Subcutaneous abdominal adipose tissue (tissue), 5 donors: ENCODE measurements around the gene TRMT61A.

Experiments
- H3K27ac ChIP-seq: one replicate; pipeline ENCODE4 v1.7.0; 2013; ENCODE audit warnings: low read depth, mild to moderate bottlenecking, inconsistent platforms, low read length, moderate library complexity
- H3K27me3 ChIP-seq, 5 donors: one replicate each; pipeline ENCODE4 v1.7.0; 2013; ENCODE audit warnings: low read length in 5 of 5, inconsistent platforms in 1 of 5; ENCODE audit not compliant: control insufficient read depth in 5 of 5, insufficient read depth in 4 of 5
- H3K36me3 ChIP-seq, 5 donors: one replicate each; pipeline ENCODE4 v1.7.0; 2013; ENCODE audit warnings: low read length in 5 of 5; ENCODE audit not compliant: control insufficient read depth in 5 of 5, insufficient read depth in 5 of 5
- H3K4me1 ChIP-seq, 5 donors: one replicate each; pipeline ENCODE4 v1.7.0; 2013; ENCODE audit warnings: low read length in 5 of 5, mild to moderate bottlenecking in 3 of 5, moderate library complexity in 1 of 5; ENCODE audit not compliant: control insufficient read depth in 5 of 5, insufficient read depth in 5 of 5
- H3K4me3 ChIP-seq, 5 donors: one replicate each; pipeline ENCODE4 v1.7.0; 2013; ENCODE audit warnings: low read length in 5 of 5, low read depth in 1 of 5
- H3K9ac ChIP-seq, 5 donors: one replicate each; pipeline ENCODE4 v1.7.0; 2013; ENCODE audit warnings: low read length in 5 of 5, mild to moderate bottlenecking in 4 of 5, moderate library complexity in 3 of 5
- H3K9me3 ChIP-seq, 5 donors: one replicate each; pipeline ENCODE4 v1.7.0; 2013; ENCODE audit warnings: low read length in 5 of 5; ENCODE audit not compliant: control insufficient read depth in 5 of 5
- donor health status: healthy.
- donor health status: healthy.
- donor health status: healthy.
- donor health status: healthy.
- donor health status: healthy.

TRMT61A gene

GRCh38 chr14:103547455-103547940, 18.5 kb downstream of the TRMT61A start:
- Histone ChIP-seq H3K9ac (no peak overlapping the region), H3K4me3 (no peak overlapping the region), H3K27ac (no peak overlapping the region), H3K36me3 (peaks cover 0 to 2% (median 0%) of the 10 kb centered on the region in 5 donors), H3K27me3 (no peaks in the 10 kb centered on the region), H3K9me3 (no peaks in the 10 kb centered on the region), H3K4me1 (peaks cover 7 to 63% (median 59%) of the 10 kb centered on the region in 5 donors)

- Histone ChIP-seq H3K4me3 (no peak overlapping the region), H3K4me1 (peaks cover 10 to 63% (median 59%) of the 10 kb centered on the region in 5 donors), H3K36me3 (peaks cover 0 to 2% (median 0%) of the 10 kb centered on the region in 5 donors), H3K27ac (no peak overlapping the region), H3K27me3 (no peaks in the 10 kb centered on the region), H3K9ac (no peak overlapping the region), H3K9me3 (no peaks in the 10 kb centered on the region)
These were observed 19.0 kb downstream of the TRMT61A start for GRCh38 chr14:103547941-103548462.

GRCh38 chr14:103548463-103549351, 19.7 kb downstream of the TRMT61A start:
- H3K4me3 ChIP-seq, result no peak overlapping the region
- no peak overlapping the region for H3K27ac ChIP-seq

GRCh38 chr14:103549361-103550311, 20.6 kb downstream of the TRMT61A start:
- Histone ChIP-seq H3K4me3 (no peak overlapping the region), H3K4me1 (peaks cover 10 to 48% (median 44%) of the 10 kb centered on the region in 5 donors), H3K9ac (peak overlapping the region in 2 of 5 donors; percentile 8 to 41), H3K27me3 (no peaks in the 10 kb centered on the region), H3K9me3 (no peaks in the 10 kb centered on the region), H3K27ac (peak overlapping the region; percentile 38), H3K36me3 (peaks cover 0 to 2% (median 0%) of the 10 kb centered on the region in 5 donors)

More at GRCh38 chr14:103548463-103549351, 19.7 kb downstream of the TRMT61A start:
- Histone ChIP-seq H3K9me3 (no peaks in the 10 kb centered on the region), H3K36me3 (peaks cover 0 to 2% (median 0%) of the 10 kb centered on the region in 5 donors), H3K9ac (no peak overlapping the region), H3K4me1 (peaks cover 10 to 57% (median 53%) of the 10 kb centered on the region in 5 donors), H3K27me3 (no peaks in the 10 kb centered on the region)

- H3K27me3 ChIP-seq, result no peaks in the 10 kb centered on the region
- peaks cover 0 to 2% (median 0%) of the 10 kb centered on the region in 5 donors for H3K36me3 ChIP-seq
- H3K4me3 ChIP-seq, result peak overlapping the region in 3 of 5 donors; percentile 10 to 38 (median 37)
- H3K27ac ChIP-seq, result peak overlapping the region; percentile 82
- H3K9ac ChIP-seq, result peak overlapping the region in 2 of 5 donors; percentile 47 to 59
- H3K4me1 ChIP-seq, result peaks cover 10 to 43% (median 42%) of the 10 kb centered on the region in 5 donors
- no peaks in the 10 kb centered on the region for H3K9me3 ChIP-seq
These were observed 21.7 kb downstream of the TRMT61A start for GRCh38 chr14:103550451-103551337.

- H3K27ac ChIP-seq, result peak overlapping the region; percentile 82
- no peaks in the 10 kb centered on the region for H3K9me3 ChIP-seq
- peaks cover 10 to 43% (median 41%) of the 10 kb centered on the region in 5 donors for H3K4me1 ChIP-seq
- no peaks in the 10 kb centered on the region for H3K27me3 ChIP-seq
- peak overlapping the region in 4 of 5 donors; percentile 10 to 38 (median 31) for H3K4me3 ChIP-seq
- H3K36me3 ChIP-seq, result peaks cover 0 to 2% (median 0%) of the 10 kb centered on the region in 5 donors
- H3K9ac ChIP-seq, result peak overlapping the region in 3 of 5 donors; percentile 12 to 59 (median 57)
These were observed 22.4 kb downstream of the TRMT61A start for GRCh38 chr14:103551338-103551762.

- Histone ChIP-seq H3K27me3 (no peaks in the 10 kb centered on the region), H3K9ac (peak overlapping the region; percentile 12 to 59 (median 47)), H3K4me3 (peak overlapping the region; percentile 2 to 38 (median 17)), H3K4me1 (peaks cover 10 to 48% (median 42%) of the 10 kb centered on the region in 5 donors), H3K9me3 (no peaks in the 10 kb centered on the region), H3K27ac (peak overlapping the region; percentile 82), H3K36me3 (peaks cover 0 to 2% (median 0%) of the 10 kb centered on the region in 5 donors)
These were observed 23.2 kb downstream of the TRMT61A start for GRCh38 chr14:103552011-103552845.

GRCh38 chr14:103552846-103553210, 23.8 kb downstream of the TRMT61A start:
- H3K9me3 ChIP-seq, result no peaks in the 10 kb centered on the region
- H3K9ac ChIP-seq, result peak overlapping the region in 1 of 5 donors; percentile 44
- H3K4me1 ChIP-seq, result peaks cover 10 to 54% (median 48%) of the 10 kb centered on the region in 5 donors
- H3K27ac ChIP-seq, result peak overlapping the region; percentile 82
- no peaks in the 10 kb centered on the region for H3K27me3 ChIP-seq
- H3K36me3 ChIP-seq, result peaks cover 0 to 2% (median 0%) of the 10 kb centered on the region in 5 donors
- peak overlapping the region in 1 of 5 donors; percentile 2 for H3K4me3 ChIP-seq
